HCT116 (cell line): ENCODE measurements around the gene CDH22. TPM values are rescaled to one million over a fixed set of nuclear protein-coding genes. Genes with fewer than 3 reads are reported as not detected.

ENCODE experiments used
- ATAC-seq: fragments of 200-7000 bp; cut with Tn5 transposase; 2 replicates; pipeline ENCODE4 v1.9.1; 2020; ENCODE audit warnings: mild to moderate bottlenecking, moderate library complexity
- BruUV-seq: library from RNA; stranded (reverse); fragments of 400-500 nt; replicated peaks from 2 replicates; lab custom pipeline; 2021; lab: Mats Ljungman, UMichigan
- CTCF ChIA-PET: fragments of 300-600 bp; sonication (Branson Sonifier 250); formaldehyde crosslinking; loops from one replicate; lab custom pipeline; 2021; ENCODE audit warnings: antibody characterized with exemption; lab: Charles Lee
- POLR2A ChIA-PET: fragments of 300-600, 350-600 bp; sonication (Branson Sonifier 250); formaldehyde crosslinking; loops from one replicate; lab custom pipeline; 2021; ENCODE audit warnings: antibody characterized with exemption; lab: Charles Lee
- RAD21 ChIA-PET, 2 experiments: fragments of 300-600 bp; sonication (Branson Sonifier 250); formaldehyde crosslinking; loops; one replicate each; lab custom pipeline; 2023; ENCODE audit warnings: low total read pairs in 2 of 2; ENCODE audit not compliant: uncharacterized antibody in 2 of 2, unreplicated experiment in 2 of 2, low non-redundant PET in 1 of 2; lab: Charles Lee
- DNase-seq: peaks from one replicate; pipeline ENCODE4 v3.0.0-alpha.2; 2010; ENCODE audit warnings: low read depth, low spot score
- H2AFZ ChIP-seq: fragments of 200-600 bp; shearing (Covaris generic), sonication (generic); 2 replicates; pipeline ENCODE4 v1.6.1; 2017; ENCODE audit warnings: low read depth, mixed run types, mixed read lengths, antibody characterized with exemption, low read length; ENCODE audit not compliant: poor library complexity, severe bottlenecking
- H3K27ac ChIP-seq: 2 replicates; pipeline ENCODE4 v1.5.1; 2012; ENCODE audit warnings: low read depth, low read length
- H3K27me3 ChIP-seq: fragments of 200-600 bp; sonication (generic); 2 replicates; pipeline ENCODE4 v1.6.1; 2016; ENCODE audit warnings: mixed run types, low read length, mixed read lengths; ENCODE audit not compliant: insufficient read depth
- H3K36me3 ChIP-seq, 2 experiments: fragments of 200-500 bp in 1 of 2; fragments of 200-600 bp in 1 of 2; sonication (Bioruptor generic) in 1 of 2; sonication (generic) in 1 of 2; 2 replicates each; pipeline versions ENCODE4 v1.5.1 to v1.6.1; 2014 to 2016; ENCODE audit warnings: low read length in 2 of 2, inconsistent platforms in 1 of 2, mixed read lengths in 1 of 2, mixed run types in 1 of 2; ENCODE audit not compliant: insufficient read depth in 2 of 2, control insufficient read depth in 1 of 2
- H3K4me1 ChIP-seq, 2 experiments: fragments of 200-600 bp in 1 of 2; sonication (generic) in 1 of 2; 2 replicates each; pipeline versions ENCODE4 v1.5.1 to v1.6.1; 2012 to 2017; ENCODE audit warnings: low read length in 2 of 2, inconsistent platforms in 1 of 2, mild to moderate bottlenecking in 1 of 2, mixed read lengths in 1 of 2, mixed run types in 1 of 2, moderate library complexity in 1 of 2; ENCODE audit not compliant: insufficient read depth in 2 of 2, control insufficient read depth in 1 of 2
- H3K4me2 ChIP-seq: fragments of 200-600 bp; sonication (generic); 2 replicates; pipeline ENCODE4 v1.6.1; 2017; ENCODE audit warnings: mixed run types, low read length, mixed read lengths
- H3K4me3 ChIP-seq, 2 experiments: fragments of 200-600 bp in 1 of 2; sonication (generic) in 1 of 2; replicated peaks in 1 of 2; 2 replicates each; pipeline ENCODE4 v1.5.1; 2011 to 2016; ENCODE audit warnings: low read length in 2 of 2, control low read depth in 1 of 2, low read depth in 1 of 2, mild to moderate bottlenecking in 1 of 2, mixed read lengths in 1 of 2, mixed run types in 1 of 2
- H3K79me2 ChIP-seq: fragments of 200-600 bp; sonication (generic); 2 replicates; pipeline ENCODE4 v1.6.1; 2017; ENCODE audit warnings: mild to moderate bottlenecking, mixed run types, low read length, moderate library complexity, mixed read lengths; ENCODE audit not compliant: insufficient read depth
- H3K9ac ChIP-seq: fragments of 200-600 bp; sonication (generic); 2 replicates; pipeline ENCODE4 v1.6.1; 2016; ENCODE audit warnings: low read length, mixed read lengths
- H3K9me2 ChIP-seq: fragments of 200-600 bp; sonication (generic), shearing (Covaris generic); 2 replicates; pipeline ENCODE4 v1.6.1; 2017; ENCODE audit warnings: mixed run types, mild to moderate bottlenecking, moderate library complexity; ENCODE audit not compliant: insufficient read depth
- H3K9me3 ChIP-seq, 2 experiments: fragments of 200-500 bp in 1 of 2; fragments of 200-600 bp in 1 of 2; sonication (Bioruptor generic) in 1 of 2; sonication (generic) in 1 of 2; 2 replicates each; pipeline ENCODE4 v1.6.1; 2014 to 2017; ENCODE audit warnings: low read length in 2 of 2, mixed read lengths in 2 of 2, inconsistent platforms in 1 of 2, low read depth in 1 of 2, mild to moderate bottlenecking in 1 of 2, mixed run types in 1 of 2, moderate library complexity in 1 of 2; ENCODE audit not compliant: control insufficient read depth in 1 of 2, insufficient read depth in 1 of 2
- H4K20me1 ChIP-seq: fragments of 200-600 bp; sonication (generic), shearing (Covaris generic); 2 replicates; pipeline ENCODE4 v1.6.1; 2017; ENCODE audit warnings: mixed run types, mild to moderate bottlenecking, moderate library complexity; ENCODE audit not compliant: insufficient read depth
- EGR1 ChIP-seq: IDR thresholded peaks from 2 replicates; pipeline ENCODE4 v1.6.1; 2012; ENCODE audit warnings: low read depth
- ELF1 ChIP-seq: IDR thresholded peaks from 2 replicates; pipeline ENCODE4 v1.6.1; 2012; ENCODE audit warnings: low read depth, borderline replicate concordance
- EZH2 ChIP-seq: fragments of 200-600 bp; sonication (generic); IDR thresholded peaks from 2 replicates; pipeline ENCODE4 v1.6.1; 2017; ENCODE audit warnings: antibody characterized with exemption, mixed run types
- EZH2phosphoT487 ChIP-seq: fragments of 200-600 bp; IDR thresholded peaks from 2 replicates; pipeline ENCODE4 v1.6.1; 2018; ENCODE audit warnings: antibody characterized with exemption, borderline replicate concordance
- FOSL1 ChIP-seq: IDR thresholded peaks from 2 replicates; pipeline ENCODE4 v1.6.1; 2012; ENCODE audit warnings: low read depth
- JUND ChIP-seq: IDR thresholded peaks from 2 replicates; pipeline ENCODE4 v1.6.1; 2012
- MAX ChIP-seq: IDR thresholded peaks from 2 replicates; pipeline ENCODE4 v1.6.1; 2012
- POLR2AphosphoS5 ChIP-seq: IDR thresholded peaks from 2 replicates; pipeline ENCODE4 v1.6.1; 2011; ENCODE audit warnings: mild to moderate bottlenecking, low read depth, low read length, moderate library complexity
- RAD21 ChIP-seq: IDR thresholded peaks from 2 replicates; pipeline ENCODE4 v1.6.1; 2012; ENCODE audit warnings: low read depth, mild to moderate bottlenecking
- SIN3A ChIP-seq: IDR thresholded peaks from 2 replicates; pipeline ENCODE4 v1.6.1; 2012; ENCODE audit warnings: low read depth
- SP1 ChIP-seq: IDR thresholded peaks from 2 replicates; pipeline ENCODE4 v1.6.1; 2012; ENCODE audit warnings: low read depth
- SRF ChIP-seq: IDR thresholded peaks from 2 replicates; pipeline ENCODE4 v1.6.1; 2012; ENCODE audit warnings: low read depth
- ZFX ChIP-seq: fragments of 450-650 bp; IDR thresholded peaks from 2 replicates; pipeline ENCODE4 v1.6.1; 2017
- ZNF274 ChIP-seq: fragments of 200-500 bp; sonication (Bioruptor generic); IDR thresholded peaks from 2 replicates; pipeline ENCODE4 v1.6.1; 2014; ENCODE audit warnings: mild to moderate bottlenecking, low read depth, low read length, inconsistent platforms
- intact Hi-C: fragments of 100-400 bp; cut with micrococcal nuclease; formaldehyde crosslinking; loops from 2 replicates; pipeline ENCODE4 v1.10.0; 2022
- total RNA-seq: library from RNA; stranded (reverse); gene quantifications from one replicate; pipeline ENCODE4 v1.2.1, GENCODE V29; 2021; ENCODE audit not compliant: unreplicated experiment
- TF ChIP-seq, protein P1 (sequence below), 3 experiments: fragments of 200-600 bp in 1 of 3; sonication (generic) in 1 of 3; IDR thresholded peaks in 2 of 3; conservative IDR thresholded peaks in 1 of 3; 2 replicates each; pipeline ENCODE4 v1.5.1; 2012 to 2017; ENCODE audit warnings: low read depth in 2 of 3, low read length in 2 of 3, antibody characterized with exemption in 1 of 3, borderline replicate concordance in 1 of 3, control low read depth in 1 of 3, mild to moderate bottlenecking in 1 of 3, mixed read lengths in 1 of 3, mixed run types in 1 of 3, moderate library complexity in 1 of 3; ENCODE audit not compliant: insufficient read depth in 1 of 3
- TF ChIP-seq, protein P2 (sequence below): IDR thresholded peaks from 2 replicates; pipeline ENCODE4 v1.6.1; 2011; ENCODE audit warnings: mild to moderate bottlenecking, low read length, moderate library complexity; ENCODE audit not compliant: insufficient replicate concordance; ENCODE audit errors: extremely low read depth

CDH22 gene
- total RNA-seq, 1 experiment from 2014 or later = 1.8 TPM

GRCh38 chr20:46196990-46197389 is 111.3 kb downstream of the CDH22 start (continued):
- TF ChIP-seq ELF1 = no peak
- TF ChIP-seq, protein P1, sequence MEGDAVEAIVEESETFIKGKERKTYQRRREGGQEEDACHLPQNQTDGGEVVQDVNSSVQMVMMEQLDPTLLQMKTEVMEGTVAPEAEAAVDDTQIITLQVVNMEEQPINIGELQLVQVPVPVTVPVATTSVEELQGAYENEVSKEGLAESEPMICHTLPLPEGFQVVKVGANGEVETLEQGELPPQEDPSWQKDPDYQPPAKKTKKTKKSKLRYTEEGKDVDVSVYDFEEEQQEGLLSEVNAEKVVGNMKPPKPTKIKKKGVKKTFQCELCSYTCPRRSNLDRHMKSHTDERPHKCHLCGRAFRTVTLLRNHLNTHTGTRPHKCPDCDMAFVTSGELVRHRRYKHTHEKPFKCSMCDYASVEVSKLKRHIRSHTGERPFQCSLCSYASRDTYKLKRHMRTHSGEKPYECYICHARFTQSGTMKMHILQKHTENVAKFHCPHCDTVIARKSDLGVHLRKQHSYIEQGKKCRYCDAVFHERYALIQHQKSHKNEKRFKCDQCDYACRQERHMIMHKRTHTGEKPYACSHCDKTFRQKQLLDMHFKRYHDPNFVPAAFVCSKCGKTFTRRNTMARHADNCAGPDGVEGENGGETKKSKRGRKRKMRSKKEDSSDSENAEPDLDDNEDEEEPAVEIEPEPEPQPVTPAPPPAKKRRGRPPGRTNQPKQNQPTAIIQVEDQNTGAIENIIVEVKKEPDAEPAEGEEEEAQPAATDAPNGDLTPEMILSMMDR (IDR thresholded peaks at IDR 0.05 in 2 of 3, conservative IDR thresholded peaks at IDR 0.05 in 1 of 3; ENCODE audit: borderline replicate concordance in 1 of 3, insufficient read depth in 1 of 3, low read depth in 2 of 3, low read length in 2 of 3) = no peak
- TF ChIP-seq, protein P2, sequence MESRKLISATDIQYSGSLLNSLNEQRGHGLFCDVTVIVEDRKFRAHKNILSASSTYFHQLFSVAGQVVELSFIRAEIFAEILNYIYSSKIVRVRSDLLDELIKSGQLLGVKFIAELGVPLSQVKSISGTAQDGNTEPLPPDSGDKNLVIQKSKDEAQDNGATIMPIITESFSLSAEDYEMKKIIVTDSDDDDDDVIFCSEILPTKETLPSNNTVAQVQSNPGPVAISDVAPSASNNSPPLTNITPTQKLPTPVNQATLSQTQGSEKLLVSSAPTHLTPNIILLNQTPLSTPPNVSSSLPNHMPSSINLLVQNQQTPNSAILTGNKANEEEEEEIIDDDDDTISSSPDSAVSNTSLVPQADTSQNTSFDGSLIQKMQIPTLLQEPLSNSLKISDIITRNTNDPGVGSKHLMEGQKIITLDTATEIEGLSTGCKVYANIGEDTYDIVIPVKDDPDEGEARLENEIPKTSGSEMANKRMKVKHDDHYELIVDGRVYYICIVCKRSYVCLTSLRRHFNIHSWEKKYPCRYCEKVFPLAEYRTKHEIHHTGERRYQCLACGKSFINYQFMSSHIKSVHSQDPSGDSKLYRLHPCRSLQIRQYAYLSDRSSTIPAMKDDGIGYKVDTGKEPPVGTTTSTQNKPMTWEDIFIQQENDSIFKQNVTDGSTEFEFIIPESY = no peak
- no peak for TF ChIP-seq ZNF274
- no peak for TF ChIP-seq POLR2AphosphoS5

DNA sequence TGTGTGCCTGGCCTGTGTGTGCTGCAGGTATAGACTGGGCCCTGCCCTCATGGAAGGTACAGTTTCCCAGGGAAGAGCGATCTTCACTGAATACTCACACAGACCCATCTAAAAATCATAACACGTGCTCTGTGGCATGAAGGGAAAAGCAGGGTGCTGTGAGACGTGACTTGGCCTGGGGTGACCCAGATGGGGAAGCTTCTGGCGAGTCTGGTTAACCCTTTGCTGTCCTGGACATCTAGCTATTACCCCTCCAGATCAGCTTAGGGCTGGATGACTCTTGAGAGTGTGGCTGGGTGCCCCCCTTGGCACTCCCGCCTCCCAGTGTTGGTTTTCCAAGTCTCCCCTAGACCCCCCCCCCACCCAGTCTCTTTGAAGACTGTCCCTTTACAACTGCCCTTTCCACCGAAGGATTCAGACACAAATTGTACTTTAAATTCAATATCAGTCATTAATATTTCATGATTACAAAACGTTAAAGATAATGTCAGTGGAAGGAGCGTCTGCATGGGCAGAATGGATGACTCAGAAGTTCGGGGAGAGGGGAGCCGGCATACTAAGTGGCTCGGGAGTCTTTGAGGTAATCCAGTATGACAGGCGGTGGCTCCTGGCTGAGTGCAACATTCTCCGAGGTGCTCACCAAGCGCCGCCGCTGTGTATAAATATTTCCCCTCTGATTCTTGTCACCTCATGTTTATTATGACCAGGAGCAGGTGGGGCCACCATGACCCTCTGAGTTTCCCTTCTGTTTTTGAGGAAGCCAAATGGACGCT is 112.8 kb downstream of the CDH22 start:
- DNase-seq (no peak), ATAC-seq (no peak)
- no peak overlapping the region for H3K4me3 ChIP-seq
- POLR2A ChIA-PET = no interaction called here
- no peaks in the 10 kb centered on the region for H3K9me2 ChIP-seq
- H3K4me2 ChIP-seq = no peak overlapping the region
- H3K27ac ChIP-seq = no peak overlapping the region
- no peak overlapping the region for H2AFZ ChIP-seq
- no peak overlapping the region for H3K9ac ChIP-seq
- RAD21 ChIA-PET = no interaction called here
- no peaks in the 10 kb centered on the region for H3K9me3 ChIP-seq
- H4K20me1 ChIP-seq = no peaks in the 10 kb centered on the region
- peaks cover 4 to 8% of the 10 kb centered on the region in 2 experiments; a peak in 2 of 4 replicates for H3K4me1 ChIP-seq
- CTCF ChIA-PET = no interaction called here
- no peaks in the 10 kb centered on the region for H3K36me3 ChIP-seq
- BruUV-seq = no TSS peak
- no peaks in the 10 kb centered on the region for H3K79me2 ChIP-seq
- H3K27me3 ChIP-seq = no peaks in the 10 kb centered on the region
- intact Hi-C loops = no loop called here
- TF ChIP-seq ZFX = no peak
- TF ChIP-seq EZH2phosphoT487 = no peak
- TF ChIP-seq EZH2 = no peak
- no peak for TF ChIP-seq ZNF274
- no peak for TF ChIP-seq SRF
- no peak for TF ChIP-seq RAD21
- TF ChIP-seq JUND = no peak
- TF ChIP-seq, protein P1 (IDR thresholded peaks at IDR 0.05 in 2 of 3, conservative IDR thresholded peaks at IDR 0.05 in 1 of 3; ENCODE audit: borderline replicate concordance in 1 of 3, insufficient read depth in 1 of 3, low read depth in 2 of 3, low read length in 2 of 3) = no peak
- TF ChIP-seq MAX = no peak
- no peak for TF ChIP-seq ELF1
- no peak for TF ChIP-seq SP1
- no peak for TF ChIP-seq FOSL1
- no peak for TF ChIP-seq SIN3A
- TF ChIP-seq EGR1 = no peak
